GM18907 (cell line): Measurements from ENCODE around the gene PLVAP.

ENCODE experiments used
- ATAC-seq: cut with Tn5 transposase; IDR thresholded peaks from one replicate; pipeline ENCODE4 v1.9.1; 2021; ENCODE audit warnings: mild to moderate bottlenecking, moderate library complexity; ENCODE audit not compliant: unreplicated experiment

The PLVAP gene

DNA sequence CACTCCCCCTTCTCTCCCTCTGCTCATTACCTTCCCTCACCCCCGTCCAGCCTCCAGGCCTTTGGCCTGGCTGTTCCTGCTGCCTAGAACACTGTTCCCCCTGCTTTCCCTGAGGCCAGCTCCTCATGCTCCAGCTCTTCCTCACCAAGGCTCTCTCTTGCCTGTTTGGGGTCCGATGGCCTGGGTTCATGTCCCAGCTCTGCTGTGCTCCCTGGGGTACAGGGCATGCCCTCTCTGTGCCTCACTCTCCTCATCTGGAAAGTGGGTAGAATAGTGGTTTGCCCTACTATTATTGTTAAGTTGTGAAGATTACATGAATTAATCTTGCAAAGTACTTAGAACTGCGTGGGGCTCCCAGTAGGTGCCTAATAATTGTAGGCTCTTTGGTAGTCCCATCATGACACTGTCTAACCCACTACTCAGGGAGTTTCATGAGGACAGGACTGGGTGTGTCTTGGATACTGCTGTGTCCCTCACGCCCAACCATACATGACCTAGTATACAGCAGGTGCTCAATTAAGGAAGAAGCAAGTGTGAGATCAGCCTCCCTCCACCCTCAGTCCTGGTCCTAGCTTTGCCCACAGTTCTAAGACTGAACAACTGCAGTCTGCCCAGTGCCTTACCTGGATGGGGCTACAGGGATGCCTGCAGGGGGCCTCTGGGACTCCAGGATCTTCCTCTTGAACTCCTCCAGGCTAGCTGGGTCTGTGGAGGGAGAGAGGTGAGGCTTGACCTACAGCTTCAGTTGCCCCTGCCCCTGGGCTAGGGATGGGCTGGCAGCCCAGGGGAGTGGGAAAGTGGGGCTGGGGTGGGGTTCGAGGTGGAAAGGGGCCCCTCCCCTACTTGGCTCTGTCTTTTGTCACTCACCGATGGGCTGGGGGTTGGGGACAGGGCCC lies 17.0 kb downstream of the PLVAP start:
- no peak for ATAC-seq

- ATAC-seq, result no peak
Measured at GRCh38 chr19:17358395-17358794, 18.7 kb downstream of the PLVAP start.

- ATAC-seq, result no peak
Measured at GRCh38 chr19:17357724-17358123, 19.4 kb downstream of the PLVAP start.

DNA sequence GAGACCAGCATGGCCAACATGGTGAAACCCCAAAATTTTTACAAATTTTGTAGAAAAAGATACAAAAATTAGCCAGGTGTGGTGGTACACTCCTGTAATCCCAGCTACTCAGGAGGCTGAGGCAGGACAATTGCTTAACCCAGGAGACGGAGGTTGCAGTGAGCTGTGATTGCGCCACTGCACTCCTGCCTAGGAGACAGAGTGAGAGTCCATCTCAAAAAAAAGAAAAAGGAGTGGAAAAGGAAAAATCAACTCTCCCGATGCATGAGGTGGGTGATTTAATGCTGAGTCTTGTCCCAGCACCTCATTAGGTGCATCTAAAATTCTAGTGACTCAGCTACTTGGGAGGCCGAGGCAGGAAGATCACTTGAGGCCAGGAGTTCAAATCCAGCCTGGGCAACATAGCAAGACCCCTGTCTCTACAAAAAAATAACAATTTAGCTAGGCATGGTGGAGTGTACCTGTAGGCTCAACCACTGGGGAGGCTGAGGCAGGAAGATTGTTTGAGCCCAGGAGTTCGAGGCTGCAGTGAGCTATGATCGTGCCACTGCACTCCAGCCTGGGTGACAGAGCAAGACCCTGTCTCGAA lies 20.0 kb downstream of the PLVAP start:
- no peak for ATAC-seq

- no peak for ATAC-seq
Measured at GRCh38 chr19:17353386-17353785, 23.8 kb downstream of the PLVAP start.

DNA sequence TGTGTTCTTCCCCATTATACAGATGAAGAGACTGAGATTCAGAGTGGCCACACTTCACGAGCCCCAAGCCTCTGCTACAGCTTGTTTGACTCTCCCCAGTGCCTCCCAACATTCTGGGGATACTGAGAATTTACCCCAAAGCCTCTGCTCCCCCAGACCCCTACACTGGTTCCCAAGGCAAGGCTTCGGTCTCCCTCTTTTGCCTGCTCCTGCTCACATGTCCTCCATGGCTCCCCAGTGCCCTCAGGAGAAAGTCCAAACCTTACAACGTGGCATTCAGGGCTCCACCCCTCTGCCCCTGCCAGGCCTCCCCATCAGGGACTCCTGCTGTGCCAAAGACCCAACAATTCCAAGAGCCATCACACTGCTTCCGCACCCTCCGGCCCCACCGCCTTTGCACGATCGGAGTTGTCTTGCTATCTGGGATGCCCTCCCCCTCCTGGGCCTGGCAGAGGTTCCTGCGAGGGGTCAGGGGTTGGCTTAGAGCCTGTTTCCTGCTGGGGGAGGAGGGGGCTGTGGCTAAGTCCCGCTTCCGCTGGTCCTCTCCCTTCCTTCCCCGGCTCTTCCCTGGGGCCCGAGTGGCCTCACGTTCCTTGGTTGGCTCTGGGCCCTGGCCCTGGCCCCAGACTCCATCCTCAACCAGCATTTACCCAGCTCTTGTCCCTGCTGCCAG lies 24.4 kb downstream of the PLVAP start:
- no peak for ATAC-seq

- no peak for ATAC-seq
Measured at GRCh38 chr19:17351815-17352435, 25.2 kb downstream of the PLVAP start.

- no peak for ATAC-seq
Measured at GRCh38 chr19:17348700-17349099, 28.4 kb downstream of the PLVAP start.

GRCh38 chr19:17347877-17348276 lies 29.3 kb downstream of the PLVAP start:
- ATAC-seq, result no peak

- ATAC-seq, result no peak
Measured at GRCh38 chr19:17347361-17347760, 29.8 kb downstream of the PLVAP start.

DNA sequence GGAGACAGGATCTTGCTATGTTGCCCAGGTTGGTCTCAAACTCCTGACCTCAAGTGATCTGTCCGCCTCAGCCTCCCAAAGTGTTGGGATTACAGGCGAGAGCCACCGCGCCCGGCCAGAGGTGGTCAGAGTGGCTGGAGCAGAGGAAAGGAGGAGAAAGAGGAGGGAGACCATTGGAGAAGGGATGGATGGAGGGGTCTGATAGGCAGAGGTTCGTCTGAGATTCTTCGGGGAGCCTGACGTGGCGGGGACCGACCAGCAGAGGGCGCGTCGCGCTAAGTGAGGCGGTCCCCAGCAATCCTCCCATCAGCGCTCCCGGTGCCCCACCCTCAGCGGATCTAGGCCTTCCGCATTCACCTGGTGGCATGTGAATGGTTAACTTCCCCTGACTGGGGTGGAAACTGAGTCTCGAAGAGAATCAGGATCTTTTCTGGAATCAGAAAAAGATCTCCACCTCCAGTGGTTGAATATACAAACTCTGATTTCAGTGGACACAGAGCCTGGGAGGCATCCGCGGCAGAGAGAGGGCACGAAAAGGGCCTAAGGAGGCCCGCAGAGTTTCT lies 31.0 kb downstream of the PLVAP start:
- ATAC-seq, result no peak

DNA sequence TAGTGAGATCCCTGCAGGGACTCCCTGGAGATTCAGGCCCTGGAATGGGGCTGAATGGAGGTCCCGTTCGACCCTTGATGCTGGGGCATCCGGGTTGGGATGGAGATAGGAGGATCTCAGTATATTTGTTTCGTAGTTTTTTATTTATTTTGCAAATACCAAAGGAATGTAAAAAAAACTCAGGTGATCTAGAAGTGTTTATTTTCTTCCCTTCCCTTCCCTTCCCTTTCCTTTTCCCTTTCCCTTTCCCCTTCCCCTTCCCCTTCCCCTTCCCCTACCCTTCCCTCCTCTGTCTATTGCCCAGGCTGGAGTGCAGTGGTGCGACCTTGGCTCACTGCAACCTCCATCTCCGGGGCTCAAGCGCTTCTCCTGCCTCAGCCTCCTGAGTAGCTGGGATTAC lies 35.3 kb downstream of the PLVAP start:
- ATAC-seq, result no peak

GRCh38 chr19:17341386-17341785 lies 35.8 kb downstream of the PLVAP start:
- ATAC-seq, result no peak

DNA sequence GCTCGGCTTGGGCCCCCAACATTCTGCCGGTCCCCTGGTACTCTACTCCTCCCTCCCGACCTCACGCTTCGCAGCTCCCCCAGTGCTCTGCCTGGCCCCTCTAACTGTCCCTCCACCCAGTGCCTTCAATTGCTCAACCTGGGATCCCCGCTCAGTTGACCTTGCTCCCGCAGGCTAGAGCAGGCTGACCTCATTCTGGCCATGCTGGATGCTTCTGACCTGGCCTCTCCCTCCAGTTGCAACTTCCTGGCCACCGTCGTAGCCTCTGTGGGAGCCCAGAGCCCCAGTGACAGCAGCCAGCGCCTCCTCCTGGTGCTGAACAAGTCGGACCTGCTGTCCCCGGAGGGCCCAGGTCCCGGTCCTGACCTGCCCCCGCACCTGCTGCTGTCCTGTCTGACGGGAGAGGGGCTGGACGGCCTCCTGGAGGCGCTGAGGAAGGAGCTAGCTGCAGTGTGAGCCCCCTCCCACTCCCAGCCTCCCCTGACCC lies 36.2 kb downstream of the PLVAP start:
- no peak for ATAC-seq

GRCh38 chr19:17340302-17340870 lies 36.8 kb downstream of the PLVAP start:
- no peak for ATAC-seq

DNA sequence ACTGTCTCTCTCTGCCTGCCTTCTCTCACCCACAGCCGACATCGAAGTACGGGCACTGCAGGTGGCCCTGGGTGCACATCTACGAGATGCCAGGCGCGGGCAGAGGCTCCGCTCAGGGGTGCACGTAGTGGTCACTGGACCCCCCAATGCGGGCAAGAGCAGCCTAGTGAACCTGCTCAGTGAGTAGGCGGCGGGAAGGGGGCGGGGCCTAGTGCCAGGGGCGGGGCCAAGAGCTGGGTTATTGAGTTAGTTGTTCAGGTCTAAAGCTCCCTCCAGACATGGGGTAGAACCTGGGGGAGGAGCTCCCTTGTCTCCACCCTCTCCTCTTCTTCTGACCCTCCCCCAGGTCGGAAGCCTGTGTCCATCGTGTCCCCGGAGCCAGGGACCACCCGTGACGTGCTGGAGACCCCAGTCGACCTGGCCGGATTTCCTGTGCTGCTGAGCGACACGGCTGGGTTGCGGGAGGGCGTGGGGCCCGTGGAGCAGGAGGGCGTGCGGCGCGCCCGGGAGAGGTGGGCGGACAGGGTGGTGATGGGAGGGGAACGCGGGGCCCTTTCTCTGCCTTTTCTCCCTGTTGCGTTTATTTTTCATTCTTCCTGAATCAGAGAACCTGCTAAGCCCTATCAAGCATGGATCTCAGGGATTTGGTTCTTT lies 37.9 kb downstream of the PLVAP start:
- ATAC-seq, result no peak

DNA sequence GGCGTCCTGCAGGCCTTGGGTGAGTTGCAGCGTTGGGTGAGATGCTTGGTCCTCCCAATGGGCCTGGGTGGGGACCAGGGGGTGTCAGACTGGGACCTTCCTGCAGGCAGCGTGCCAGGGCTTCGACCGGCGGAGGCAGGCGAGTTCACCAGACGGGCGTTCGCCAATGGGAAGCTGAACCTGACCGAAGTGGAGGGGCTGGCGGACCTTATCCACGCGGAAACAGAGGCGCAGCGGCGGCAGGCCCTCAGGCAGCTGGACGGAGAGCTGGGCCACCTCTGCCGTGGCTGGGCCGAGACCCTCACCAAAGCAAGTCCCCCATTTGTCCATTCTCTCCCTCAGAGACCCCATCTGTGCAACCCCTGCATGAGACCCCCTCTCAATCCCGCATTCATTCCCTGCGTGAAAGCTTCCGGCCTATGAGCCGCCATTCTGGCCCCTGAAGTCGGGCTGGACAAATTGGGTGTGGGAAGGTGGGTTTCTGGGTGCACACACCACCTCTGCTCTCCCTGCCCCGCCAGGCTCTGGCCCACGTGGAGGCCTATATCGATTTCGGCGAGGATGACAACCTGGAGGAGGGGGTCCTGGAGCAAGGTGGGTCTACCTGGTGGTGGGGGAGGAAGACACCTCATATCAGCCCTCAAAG lies 38.6 kb downstream of the PLVAP start:
- no peak for ATAC-seq

- no peak for ATAC-seq
Measured at GRCh38 chr19:17337675-17338432, 39.3 kb downstream of the PLVAP start.
